Prostate gland (tissue), 2 donors: Measurements from ENCODE around the gene CRP. TPM values are rescaled to one million over a fixed set of nuclear protein-coding genes. Genes with fewer than 3 reads are reported as not detected.

Source experiments
- DNase-seq: peaks from one replicate; pipeline ENCODE4 v3.0.0-alpha.2; 2019; ENCODE audit warnings: low spot score
- H3K27ac ChIP-seq, 2 donors: fragments of 200-600 bp; sonication (generic); 2 replicates each; pipeline ENCODE4 v1.5.1; 2017 to 2019
- H3K27me3 ChIP-seq: fragments of 200-600 bp; sonication (generic); replicated peaks from 2 replicates; pipeline ENCODE4 v1.5.1; 2019; ENCODE audit not compliant: insufficient read depth
- H3K36me3 ChIP-seq, 2 donors: fragments of 200-600 bp; sonication (generic); 1 replicate in 1 of 2; 2 replicates in 1 of 2; pipeline versions ENCODE4 v1.5.1 to v1.8.1; 2017 to 2019
- H3K4me1 ChIP-seq: fragments of 200-600 bp; sonication (generic); replicated peaks from 2 replicates; pipeline ENCODE4 v1.5.1; 2019
- H3K4me3 ChIP-seq, 2 donors: fragments of 200-600 bp; sonication (generic); 2 replicates each; pipeline ENCODE4 v1.5.1; 2017 to 2019
- H3K9me3 ChIP-seq: fragments of 200-600 bp; sonication (generic); 2 replicates; pipeline ENCODE4 v1.5.1; 2017
- POLR2A ChIP-seq: fragments of 450-650 bp; IDR thresholded peaks from one replicate; pipeline ENCODE4 v1.6.1; 2016; ENCODE audit warnings: antibody characterized with exemption, mild to moderate bottlenecking
- POLR2AphosphoS5 ChIP-seq: sonication (generic); formaldehyde crosslinking; IDR thresholded peaks from one replicate; pipeline ENCODE4 v1.6.1; 2017; ENCODE audit warnings: antibody characterized with exemption
- WGBS: methylation state at CpG from one replicate; pipeline ENCODE4 v1.1.5; 2018; 5-methylcytosine and 5-hydroxymethylcytosine counted together
- intact Hi-C: fragments of 100-400 bp; cut with DNase I; formaldehyde crosslinking; loops from one replicate; pipeline ENCODE4 v1.14.2; 2022
- total RNA-seq, 2 donors: library from RNA; depleted of rRNA; stranded (reverse); fragments of >200 nt; gene quantifications; one replicate each; pipeline ENCODE4 v1.1.0, GENCODE V29; 2016
- TF ChIP-seq, protein P1 (sequence below), 4 experiments: fragments of 200-600 bp in 2 of 4; fragments of 450-650 bp in 2 of 4; sonication (generic) in 2 of 4; IDR thresholded peaks; 1 replicate in 3 of 4; 2 replicates in 1 of 4; pipeline ENCODE4 v1.5.1; 2016 to 2019; ENCODE audit warnings: antibody characterized with exemption in 4 of 4, mild to moderate bottlenecking in 2 of 4, moderate library complexity in 2 of 4

CRP gene, protein sequence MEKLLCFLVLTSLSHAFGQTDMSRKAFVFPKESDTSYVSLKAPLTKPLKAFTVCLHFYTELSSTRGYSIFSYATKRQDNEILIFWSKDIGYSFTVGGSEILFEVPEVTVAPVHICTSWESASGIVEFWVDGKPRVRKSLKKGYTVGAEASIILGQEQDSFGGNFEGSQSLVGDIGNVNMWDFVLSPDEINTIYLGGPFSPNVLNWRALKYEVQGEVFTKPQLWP
- under 1 TPM in 1 of 2 donors, not detected in 1; 0.55 TPM for total RNA-seq

- no peak within 1 kb of the TSS for H3K4me3 ChIP-seq
- no peaks in the 10 kb centered on the region for H3K9me3 ChIP-seq
- H3K27me3 ChIP-seq = no peaks in the 10 kb centered on the region
- DNase-seq = no peak
- WGBS = 73% methylated on average over 6 of the region's 6 CpGs
- no peaks in the 10 kb centered on the region for H3K4me1 ChIP-seq
- no peaks in the 10 kb centered on the region for H3K36me3 ChIP-seq
- TF ChIP-seq POLR2A (no peak), POLR2AphosphoS5 (no peak)
- TF ChIP-seq, protein P1, sequence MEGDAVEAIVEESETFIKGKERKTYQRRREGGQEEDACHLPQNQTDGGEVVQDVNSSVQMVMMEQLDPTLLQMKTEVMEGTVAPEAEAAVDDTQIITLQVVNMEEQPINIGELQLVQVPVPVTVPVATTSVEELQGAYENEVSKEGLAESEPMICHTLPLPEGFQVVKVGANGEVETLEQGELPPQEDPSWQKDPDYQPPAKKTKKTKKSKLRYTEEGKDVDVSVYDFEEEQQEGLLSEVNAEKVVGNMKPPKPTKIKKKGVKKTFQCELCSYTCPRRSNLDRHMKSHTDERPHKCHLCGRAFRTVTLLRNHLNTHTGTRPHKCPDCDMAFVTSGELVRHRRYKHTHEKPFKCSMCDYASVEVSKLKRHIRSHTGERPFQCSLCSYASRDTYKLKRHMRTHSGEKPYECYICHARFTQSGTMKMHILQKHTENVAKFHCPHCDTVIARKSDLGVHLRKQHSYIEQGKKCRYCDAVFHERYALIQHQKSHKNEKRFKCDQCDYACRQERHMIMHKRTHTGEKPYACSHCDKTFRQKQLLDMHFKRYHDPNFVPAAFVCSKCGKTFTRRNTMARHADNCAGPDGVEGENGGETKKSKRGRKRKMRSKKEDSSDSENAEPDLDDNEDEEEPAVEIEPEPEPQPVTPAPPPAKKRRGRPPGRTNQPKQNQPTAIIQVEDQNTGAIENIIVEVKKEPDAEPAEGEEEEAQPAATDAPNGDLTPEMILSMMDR (IDR thresholded peaks at IDR 0.05) = no peak
- H3K27ac ChIP-seq = no peak within 1 kb of the TSS
- intact Hi-C loops = no loop called here
These were observed at the start of gene CRP for GRCh38 chr1:159714529-159714928. TSS of gene CRP (minus strand) at chr1:159714589. CDS start at chr1:159714485, 104 bp downstream.

- 47% methylated on average over 1 of the region's 1 CpG for WGBS
These were observed 49.3 kb upstream of the CRP start for GRCh38 chr1:159763686-159764085.

GRCh38 chr1:159756397-159756796 is 42.0 kb upstream of the CRP start:
- no peaks in the 10 kb centered on the region for H3K36me3 ChIP-seq
- no peak for DNase-seq
- no peak for TF ChIP-seq POLR2A
- no peak for TF ChIP-seq POLR2AphosphoS5
- TF ChIP-seq, protein P1 (IDR thresholded peaks at IDR 0.05) = no peak
- no peaks in the 10 kb centered on the region for H3K4me1 ChIP-seq
- H3K9me3 ChIP-seq = no peaks in the 10 kb centered on the region
- no peak overlapping the region for H3K27ac ChIP-seq
- no peak overlapping the region for H3K4me3 ChIP-seq
- H3K27me3 ChIP-seq = no peaks in the 10 kb centered on the region
- intact Hi-C loops = no loop called here

More at GRCh38 chr1:159763686-159764085, 49.3 kb upstream of the CRP start:
- Histone ChIP-seq H3K4me3 (no peak overlapping the region), H3K27me3 (no peaks in the 10 kb centered on the region), H3K27ac (no peak overlapping the region), H3K9me3 (no peaks in the 10 kb centered on the region), H3K4me1 (no peaks in the 10 kb centered on the region), H3K36me3 (no peaks in the 10 kb centered on the region)
- TF ChIP-seq POLR2A (no peak), POLR2AphosphoS5 (no peak)
- TF ChIP-seq, protein P1 (IDR thresholded peaks at IDR 0.05) = no peak
- DNase-seq = no peak
- intact Hi-C loops = no loop called here

DNA sequence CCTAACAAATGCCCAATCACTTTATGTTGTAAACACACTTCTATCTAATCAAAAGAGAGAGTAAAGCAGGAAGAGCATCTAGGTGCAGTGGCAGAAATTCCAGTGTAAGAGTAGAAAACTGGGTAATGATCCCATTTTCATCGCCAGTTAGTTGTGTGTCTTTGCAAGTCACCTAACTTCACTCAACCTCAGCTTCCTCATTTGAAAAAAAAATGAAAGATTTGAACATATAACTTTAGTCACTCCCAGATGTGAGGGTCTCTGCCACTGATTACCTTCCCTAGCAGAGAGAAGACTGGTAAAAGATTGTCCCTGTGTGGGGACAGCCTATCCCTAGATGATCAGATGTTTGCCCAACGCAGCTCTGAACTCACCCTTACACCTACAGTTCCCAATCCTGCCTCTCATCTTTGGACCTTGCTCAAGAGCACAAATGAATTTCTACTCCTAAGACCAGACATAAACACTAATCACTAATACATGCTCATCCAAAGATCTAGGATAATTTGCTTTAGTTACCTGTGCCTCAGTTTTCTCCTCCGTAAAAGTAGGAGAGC is 41.1 kb upstream of the CRP start:
- DNase-seq = no peak
- H3K27me3 ChIP-seq = no peaks in the 10 kb centered on the region
- H3K4me1 ChIP-seq = no peaks in the 10 kb centered on the region
- H3K4me3 ChIP-seq = no peak overlapping the region
- WGBS = 97% methylated on average over 3 of the region's 3 CpGs
- no peaks in the 10 kb centered on the region for H3K36me3 ChIP-seq
- no peak overlapping the region for H3K27ac ChIP-seq
- TF ChIP-seq, protein P1 (IDR thresholded peaks at IDR 0.05) = no peak
- TF ChIP-seq POLR2A (no peak), POLR2AphosphoS5 (no peak)
- intact Hi-C loops = no loop called here
- H3K9me3 ChIP-seq = no peaks in the 10 kb centered on the region

DNA sequence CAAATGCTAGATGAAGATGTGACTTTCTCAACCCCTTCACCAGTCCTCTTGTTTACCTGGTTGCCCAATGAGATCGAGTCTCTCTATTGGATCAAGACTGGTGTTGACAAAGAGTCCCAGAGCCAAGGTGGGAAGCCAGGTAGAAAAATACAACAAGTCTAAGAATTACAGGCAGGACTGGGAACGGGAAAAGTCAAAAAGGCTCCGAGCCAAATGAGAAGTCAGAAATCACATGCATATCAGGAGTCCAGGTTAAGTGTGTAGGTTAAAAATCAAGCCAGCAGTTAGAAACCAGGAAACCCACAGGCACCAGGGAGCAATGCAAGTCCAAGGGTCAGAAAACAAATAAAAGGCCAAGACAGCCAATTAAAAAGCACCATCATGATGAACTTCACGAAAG is 39.0 kb upstream of the CRP start:
- Histone ChIP-seq H3K27me3 (no peaks in the 10 kb centered on the region), H3K36me3 (no peaks in the 10 kb centered on the region), H3K9me3 (no peaks in the 10 kb centered on the region), H3K27ac (no peak overlapping the region), H3K4me1 (no peaks in the 10 kb centered on the region), H3K4me3 (no peak overlapping the region)
- 72% methylated on average over 4 of the region's 4 CpGs for WGBS
- TF ChIP-seq POLR2A (no peak), POLR2AphosphoS5 (no peak)
- TF ChIP-seq, protein P1 (IDR thresholded peaks at IDR 0.05) = no peak
- DNase-seq = no peak
- intact Hi-C loops = no loop called here
